HEK293 (cell line): ENCODE results near the gene JPH4.

Experiments used
- BCL11B ChIP-seq: fragments of 450-650 bp; formaldehyde crosslinking; IDR thresholded peaks from 2 replicates; pipeline ENCODE4 v1.5.1; 2016; ENCODE audit warnings: low read depth, missing biosample characterization, missing genetic modification characterization
- CTCF ChIP-seq: fragments of 450-650 bp; formaldehyde crosslinking; IDR thresholded peaks from 2 replicates; pipeline ENCODE4 v1.5.1; 2016; ENCODE audit warnings: missing biosample characterization, missing genetic modification characterization
- FEZF1 ChIP-seq: fragments of 450-650 bp; formaldehyde crosslinking; IDR thresholded peaks from 2 replicates; pipeline ENCODE4 v1.5.1; 2016; ENCODE audit warnings: missing biosample characterization, missing genetic modification characterization
- HOXA7 ChIP-seq: sonication (generic); formaldehyde crosslinking; IDR thresholded peaks from 2 replicates; pipeline ENCODE4 v1.8.1; 2022; ENCODE audit warnings: missing genetic modification reagents, borderline replicate concordance
- KLF16 ChIP-seq: fragments of 450-650 bp; formaldehyde crosslinking; IDR thresholded peaks from 2 replicates; pipeline ENCODE4 v1.5.1; 2017; ENCODE audit warnings: missing biosample characterization, missing genetic modification characterization
- PBX3 ChIP-seq: sonication (generic); formaldehyde crosslinking; IDR thresholded peaks from 2 replicates; pipeline ENCODE4 v1.8.1; 2022; ENCODE audit warnings: mild to moderate bottlenecking, moderate library complexity, missing genetic modification reagents
- PRDM6 ChIP-seq: fragments of 450-650 bp; formaldehyde crosslinking; IDR thresholded peaks from 2 replicates; pipeline ENCODE4 v1.5.1; 2017; ENCODE audit warnings: missing biosample characterization, missing genetic modification characterization
- WT1 ChIP-seq: fragments of 450-650 bp; formaldehyde crosslinking; IDR thresholded peaks from 2 replicates; pipeline ENCODE4 v1.5.1; 2016; ENCODE audit warnings: missing biosample characterization, missing genetic modification characterization
- YY1 ChIP-seq: fragments of 450-650 bp; formaldehyde crosslinking; IDR thresholded peaks from 2 replicates; pipeline ENCODE4 v1.5.1; 2018; ENCODE audit warnings: missing biosample characterization, missing genetic modification characterization
- ZNF174 ChIP-seq: fragments of 450-650 bp; formaldehyde crosslinking; IDR thresholded peaks from 2 replicates; pipeline ENCODE4 v1.5.0; 2017; ENCODE audit warnings: missing biosample characterization, mild to moderate bottlenecking, missing genetic modification characterization
- ZNF645 ChIP-seq: fragments of 450-650 bp; formaldehyde crosslinking; IDR thresholded peaks from 2 replicates; pipeline ENCODE4; 2016; ENCODE audit warnings: missing biosample characterization, missing genetic modification characterization
- ZSCAN30 ChIP-seq: fragments of 450-650 bp; IDR thresholded peaks from 2 replicates; pipeline ENCODE4 v1.5.1; 2018; ENCODE audit warnings: missing biosample characterization, mild to moderate bottlenecking, missing genetic modification characterization, moderate library complexity

GRCh38 chr14:23590198-23590597, 11.6 kb upstream of the JPH4 start:
- TF ChIP-seq CTCF (tag by site-specific recombination) (no peak), ZNF174 (tag by site-specific recombination) (no peak), ZNF645 (tag by site-specific recombination) (no peak), YY1 (tag by site-specific recombination) (no peak), HOXA7 (CRISPR knock-in tag) (no peak), WT1 (no peak), KLF16 (no peak), PBX3 (CRISPR knock-in tag) (no peak), FEZF1 (tag by site-specific recombination) (no peak), ZSCAN30 (tag by site-specific recombination) (no peak), BCL11B (tag by site-specific recombination) (no peak), PRDM6 (tag by site-specific recombination) (no peak)
